Tibial nerve (tissue), 4 donors: ENCODE measurements around the gene FXYD3. TPM values are rescaled to one million over a fixed set of nuclear protein-coding genes. Genes with fewer than 3 reads are reported as not detected.
"Not testable (repeated sequence)": the region's sequence is repeated elsewhere in the genome, so short reads cannot be mapped to it uniquely, and the experiment has no call there.

Source experiments
- DNase-seq, 2 donors: peaks; one replicate each; pipeline ENCODE4 v3.0.0-alpha.2; 2019; ENCODE audit warnings: low spot score in 2 of 2
- H3K27ac ChIP-seq, 4 donors: fragments of 200-600 bp; sonication (generic) in 3 of 4; one replicate each; pipeline ENCODE4 v1.5.1; 2017 to 2019; ENCODE audit warnings: mild to moderate bottlenecking in 1 of 4
- H3K27me3 ChIP-seq, 2 donors: fragments of 200-600 bp; sonication (generic) in 1 of 2; one replicate each; pipeline versions ENCODE4 v1.5.1 to v1.6.0; 2017 to 2019
- H3K36me3 ChIP-seq, 3 donors: fragments of 200-600 bp; sonication (generic); one replicate each; pipeline ENCODE4 v1.5.1; 2018 to 2019
- H3K4me1 ChIP-seq, 4 donors: fragments of 200-600 bp; sonication (generic) in 3 of 4; one replicate each; pipeline ENCODE4 v1.5.1; 2017 to 2019
- H3K4me3 ChIP-seq, 4 donors: fragments of 200-600 bp; sonication (generic) in 3 of 4; one replicate each; pipeline ENCODE4 v1.5.1; 2017 to 2019; ENCODE audit warnings: mild to moderate bottlenecking in 1 of 4, moderate library complexity in 1 of 4
- H3K9me3 ChIP-seq, 4 donors: fragments of 200-600 bp; sonication (generic) in 3 of 4; one replicate each; pipeline ENCODE4 v1.5.1; 2017 to 2019
- EP300 ChIP-seq, 2 donors: sonication (generic); formaldehyde crosslinking; IDR thresholded peaks; one replicate each; pipeline ENCODE4 v1.6.1; 2017; ENCODE audit warnings: antibody characterized with exemption in 2 of 2, mild to moderate bottlenecking in 1 of 2
- POLR2A ChIP-seq, 2 donors: fragments of 450-650 bp; IDR thresholded peaks; one replicate each; pipeline ENCODE4 v1.6.1; 2017; ENCODE audit warnings: antibody characterized with exemption in 2 of 2, mild to moderate bottlenecking in 2 of 2, moderate library complexity in 2 of 2
- WGBS, 2 donors: methylation state at CpG; one replicate each; pipeline ENCODE4 v1.1.5; 2018; 5-methylcytosine and 5-hydroxymethylcytosine counted together
- total RNA-seq, 4 donors: library from RNA; depleted of rRNA; stranded (reverse); fragments of >200 nt; gene quantifications; one replicate each; pipeline ENCODE4 v1.1.0, GENCODE V29; 2016
- TF ChIP-seq, protein P1 (sequence below), 5 experiments: fragments of 200-600 bp in 3 of 5; fragments of 450-650 bp in 2 of 5; sonication (generic) in 3 of 5; IDR thresholded peaks; one replicate each; pipeline ENCODE4 v1.5.1; 2016 to 2019; ENCODE audit warnings: antibody characterized with exemption in 5 of 5, mild to moderate bottlenecking in 3 of 5, moderate library complexity in 2 of 5

The FXYD3 gene
- total RNA-seq, 4 donors from 2014 or later = 10.8 to 33.9 (median 16.6) TPM

GRCh38 chr19:35151273-35152065, 35.8 kb downstream of the FXYD3 start:
- H3K4me3 ChIP-seq = no peak overlapping the region
- H3K9me3 ChIP-seq = no peaks in the 10 kb centered on the region

DNA sequence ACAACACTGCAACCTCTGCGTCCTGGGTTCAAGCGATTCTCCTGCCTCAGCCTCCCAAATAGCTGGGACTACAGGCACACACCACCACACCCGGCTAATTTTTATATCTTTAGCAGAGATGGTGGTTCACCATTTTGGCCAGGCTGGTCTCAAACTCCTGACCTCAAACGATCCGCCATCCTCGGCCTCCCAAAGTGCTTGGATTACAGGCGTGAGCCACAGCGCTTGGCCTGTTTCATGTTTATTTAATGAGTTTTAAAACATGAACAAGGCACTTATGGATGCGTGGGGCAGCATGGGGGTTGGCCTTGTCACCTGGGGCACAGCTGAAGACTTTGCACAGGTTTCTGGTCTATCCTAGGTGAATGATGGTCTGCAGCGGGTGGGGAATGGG, 37.5 kb downstream of the FXYD3 start:
- H3K27ac ChIP-seq, H3K4me3 ChIP-seq, H3K9me3 ChIP-seq, DNase-seq: not testable (repeated sequence)
- WGBS, 2 donors = 71 to 77% methylated on average over 10 of the region's 10 CpGs
- Histone ChIP-seq H3K4me1 (peaks cover 0 to 37% (median 5%) of the 10 kb centered on the region in 4 donors), H3K36me3 (peaks cover 0 to 14% (median 4%) of the 10 kb centered on the region in 3 donors), H3K27me3 (peaks cover 0 to 35% of the 10 kb centered on the region in 2 donors)

More at GRCh38 chr19:35151273-35152065, 35.8 kb downstream of the FXYD3 start:
- Histone ChIP-seq H3K27me3 (peaks cover 0 to 32% of the 10 kb centered on the region in 2 donors), H3K36me3 (no peaks in the 10 kb centered on the region), H3K27ac (no peak overlapping the region), H3K4me1 (peaks cover 0 to 34% (median 5%) of the 10 kb centered on the region in 4 donors)
- no peak for TF ChIP-seq EP300 (IDR thresholded peaks at IDR 0.05)
- TF ChIP-seq, protein P1, sequence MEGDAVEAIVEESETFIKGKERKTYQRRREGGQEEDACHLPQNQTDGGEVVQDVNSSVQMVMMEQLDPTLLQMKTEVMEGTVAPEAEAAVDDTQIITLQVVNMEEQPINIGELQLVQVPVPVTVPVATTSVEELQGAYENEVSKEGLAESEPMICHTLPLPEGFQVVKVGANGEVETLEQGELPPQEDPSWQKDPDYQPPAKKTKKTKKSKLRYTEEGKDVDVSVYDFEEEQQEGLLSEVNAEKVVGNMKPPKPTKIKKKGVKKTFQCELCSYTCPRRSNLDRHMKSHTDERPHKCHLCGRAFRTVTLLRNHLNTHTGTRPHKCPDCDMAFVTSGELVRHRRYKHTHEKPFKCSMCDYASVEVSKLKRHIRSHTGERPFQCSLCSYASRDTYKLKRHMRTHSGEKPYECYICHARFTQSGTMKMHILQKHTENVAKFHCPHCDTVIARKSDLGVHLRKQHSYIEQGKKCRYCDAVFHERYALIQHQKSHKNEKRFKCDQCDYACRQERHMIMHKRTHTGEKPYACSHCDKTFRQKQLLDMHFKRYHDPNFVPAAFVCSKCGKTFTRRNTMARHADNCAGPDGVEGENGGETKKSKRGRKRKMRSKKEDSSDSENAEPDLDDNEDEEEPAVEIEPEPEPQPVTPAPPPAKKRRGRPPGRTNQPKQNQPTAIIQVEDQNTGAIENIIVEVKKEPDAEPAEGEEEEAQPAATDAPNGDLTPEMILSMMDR (IDR thresholded peaks at IDR 0.05) = no peak
- TF ChIP-seq POLR2A (IDR thresholded peaks at IDR 0.05) = no peak
- no peak for DNase-seq
- 87 to 89% methylated on average over 20 of the region's 20 CpGs for WGBS, 2 donors

GRCh38 chr19:35153701-35154524, 38.3 kb downstream of the FXYD3 start:
- H3K9me3 ChIP-seq = no peaks in the 10 kb centered on the region
- no peak for TF ChIP-seq EP300 (IDR thresholded peaks at IDR 0.05)
- TF ChIP-seq, protein P1 (IDR thresholded peaks at IDR 0.05) = peak; percentile 12 to 63 (median 53)
- no peak for TF ChIP-seq POLR2A (IDR thresholded peaks at IDR 0.05)
- DNase-seq = no peak
- H3K4me3 ChIP-seq = peak overlapping the region; percentile 28 to 63 (median 48)
- H3K4me1 ChIP-seq = peaks cover 0 to 37% (median 5%) of the 10 kb centered on the region in 4 donors
- 3% methylated on average over 34 to 36 of the region's 36 CpGs for WGBS, 2 donors
- H3K27me3 ChIP-seq = peaks cover 0 to 35% of the 10 kb centered on the region in 2 donors
- H3K36me3 ChIP-seq = peaks cover 0 to 17% (median 6%) of the 10 kb centered on the region in 3 donors
- peak overlapping the region in 3 of 4 donors; percentile 53 to 87 (median 78) for H3K27ac ChIP-seq

DNA sequence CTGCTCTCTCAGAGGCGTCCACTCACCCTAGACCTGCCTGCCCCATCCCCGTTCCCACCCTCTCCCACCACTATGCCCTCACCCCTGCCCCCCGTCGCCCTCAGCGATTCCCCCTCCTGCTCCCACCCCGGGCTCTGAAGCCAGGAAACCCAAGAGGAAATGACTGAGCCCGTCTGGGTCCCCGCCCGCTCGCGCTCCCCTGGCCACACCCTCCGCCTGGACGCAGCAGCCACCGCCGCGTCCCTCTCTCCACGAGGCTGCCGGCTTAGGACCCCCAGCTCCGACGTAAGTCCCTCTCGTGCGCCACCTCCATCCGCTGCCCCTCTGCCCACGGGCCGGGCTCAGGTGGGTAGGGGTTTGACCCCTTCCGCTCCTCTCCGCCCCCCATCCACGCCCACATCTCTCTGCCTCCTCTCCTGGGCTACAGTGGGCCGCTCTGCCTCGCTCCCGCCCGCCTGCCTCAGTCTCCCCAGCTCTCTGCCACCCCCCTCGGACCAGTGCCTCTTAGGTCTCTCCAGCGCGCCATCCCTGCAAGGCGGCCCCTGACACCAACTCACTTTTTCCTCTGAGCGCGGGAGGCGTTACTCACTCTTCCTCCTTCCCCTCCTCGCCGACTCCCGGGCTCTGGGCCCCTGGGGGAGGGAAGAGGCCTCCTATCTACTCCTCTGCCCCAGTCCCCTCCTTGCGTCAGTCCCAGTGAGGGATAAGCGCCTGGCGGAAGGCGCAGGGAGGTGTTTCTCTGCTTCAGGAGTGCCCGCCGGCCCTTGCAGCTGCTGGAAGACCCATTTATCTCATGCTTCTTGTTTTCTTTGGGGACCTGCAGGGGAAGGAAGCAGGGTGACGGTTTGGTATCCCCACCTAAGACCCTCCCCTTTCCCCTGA, 39.1 kb downstream of the FXYD3 start, which contains the start of gene FXYD5:
FXYD5 (plus strand) TSS at position 211 of the 882 bp plus-strand sequence. CDS start 816 bp downstream, outside the sequence.
- peak within 1 kb of the TSS; percentile 28 to 63 (median 48) for H3K4me3 ChIP-seq
- no peaks in the 10 kb centered on the region for H3K9me3 ChIP-seq
- H3K27me3 ChIP-seq = peaks cover 0 to 35% of the 10 kb centered on the region in 2 donors
- peaks cover 0 to 37% (median 5%) of the 10 kb centered on the region in 4 donors for H3K4me1 ChIP-seq
- TF ChIP-seq, protein P1 (IDR thresholded peaks at IDR 0.05) = peak in 1 of 5 experiments; percentile 6
- TF ChIP-seq EP300 (IDR thresholded peaks at IDR 0.05) (peak in 1 of 2 donors; percentile 51), POLR2A (IDR thresholded peaks at IDR 0.05) (peak in 1 of 2 donors; percentile 34)
- DNase-seq = no peak
- peaks cover 0 to 26% (median 9%) of the 10 kb centered on the region in 3 donors for H3K36me3 ChIP-seq
- peak within 1 kb of the TSS; percentile 38 to 87 (median 66) for H3K27ac ChIP-seq
- 2 to 3% methylated on average over 46 to 49 of the region's 49 CpGs for WGBS, 2 donors
